ENCODE measurements around the gene ADAMTSL1.
A peak's percentile ranks its signal among the peaks of the same experiment; 100 is the strongest.

GRCh38 chr9:18472841-18473251, 1.1 kb upstream of the ADAMTSL1 start:
- TF ChIP-seq GABPA (IDR thresholded peaks at IDR 0.05 in 1 of 2, conservative IDR thresholded peaks at IDR 0.05 in 1 of 2): no peak
- TF ChIP-seq CTCF (IDR thresholded peaks at IDR 0.05; ENCODE audit: low read depth, low read length, missing input control): no peak
- TF ChIP-seq JUND (IDR thresholded peaks at IDR 0.05): no peak
- TF ChIP-seq YY1 (IDR thresholded peaks at IDR 0.05): no peak
- TF ChIP-seq RXRA (IDR thresholded peaks at IDR 0.05): peak in 1 of 2 donors; percentile 38
- no peak for TF ChIP-seq MAX (IDR thresholded peaks at IDR 0.05)
- no peak for TF ChIP-seq ZBTB33 (IDR thresholded peaks at IDR 0.05)
- no peak for TF ChIP-seq FOXA1 (IDR thresholded peaks at IDR 0.05)
